ENCODE data around the gene CCL21. TPM values are rescaled to one million over a fixed set of nuclear protein-coding genes. Genes with fewer than 3 reads are reported as not detected.
A peak's percentile ranks its signal among the peaks of the same experiment; 100 is the strongest.

Gene CCL21
- total RNA-seq, 1 donor from 2014 or later, result 174 TPM

GRCh38 chr9:34707130-34707529 is 2.8 kb downstream of the CCL21 start:
- TF ChIP-seq POLR2AphosphoS5 (IDR thresholded peaks at IDR 0.05; ENCODE audit: insufficient read depth in 1 of 2, low read depth in 1 of 2) (no peak), POLR2A (IDR thresholded peaks at IDR 0.05) (no peak)
- TF ChIP-seq, protein P1, sequence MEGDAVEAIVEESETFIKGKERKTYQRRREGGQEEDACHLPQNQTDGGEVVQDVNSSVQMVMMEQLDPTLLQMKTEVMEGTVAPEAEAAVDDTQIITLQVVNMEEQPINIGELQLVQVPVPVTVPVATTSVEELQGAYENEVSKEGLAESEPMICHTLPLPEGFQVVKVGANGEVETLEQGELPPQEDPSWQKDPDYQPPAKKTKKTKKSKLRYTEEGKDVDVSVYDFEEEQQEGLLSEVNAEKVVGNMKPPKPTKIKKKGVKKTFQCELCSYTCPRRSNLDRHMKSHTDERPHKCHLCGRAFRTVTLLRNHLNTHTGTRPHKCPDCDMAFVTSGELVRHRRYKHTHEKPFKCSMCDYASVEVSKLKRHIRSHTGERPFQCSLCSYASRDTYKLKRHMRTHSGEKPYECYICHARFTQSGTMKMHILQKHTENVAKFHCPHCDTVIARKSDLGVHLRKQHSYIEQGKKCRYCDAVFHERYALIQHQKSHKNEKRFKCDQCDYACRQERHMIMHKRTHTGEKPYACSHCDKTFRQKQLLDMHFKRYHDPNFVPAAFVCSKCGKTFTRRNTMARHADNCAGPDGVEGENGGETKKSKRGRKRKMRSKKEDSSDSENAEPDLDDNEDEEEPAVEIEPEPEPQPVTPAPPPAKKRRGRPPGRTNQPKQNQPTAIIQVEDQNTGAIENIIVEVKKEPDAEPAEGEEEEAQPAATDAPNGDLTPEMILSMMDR (IDR thresholded peaks at IDR 0.05), result no peak
- Histone ChIP-seq H3K27me3 (no peaks in the 10 kb centered on the region), H3K27ac (no peak overlapping the region), H3K4me1 (peaks cover 4% of the 10 kb centered on the region), H3K9me3 (no peaks in the 10 kb centered on the region), H3K36me3 (no peaks in the 10 kb centered on the region), H3K4me3 (no peak overlapping the region)
- intact Hi-C loops (cut with DNase I), result no loop called here
- no peak for DNase-seq (ENCODE audit: extremely low spot score in 2 of 2)

DNA sequence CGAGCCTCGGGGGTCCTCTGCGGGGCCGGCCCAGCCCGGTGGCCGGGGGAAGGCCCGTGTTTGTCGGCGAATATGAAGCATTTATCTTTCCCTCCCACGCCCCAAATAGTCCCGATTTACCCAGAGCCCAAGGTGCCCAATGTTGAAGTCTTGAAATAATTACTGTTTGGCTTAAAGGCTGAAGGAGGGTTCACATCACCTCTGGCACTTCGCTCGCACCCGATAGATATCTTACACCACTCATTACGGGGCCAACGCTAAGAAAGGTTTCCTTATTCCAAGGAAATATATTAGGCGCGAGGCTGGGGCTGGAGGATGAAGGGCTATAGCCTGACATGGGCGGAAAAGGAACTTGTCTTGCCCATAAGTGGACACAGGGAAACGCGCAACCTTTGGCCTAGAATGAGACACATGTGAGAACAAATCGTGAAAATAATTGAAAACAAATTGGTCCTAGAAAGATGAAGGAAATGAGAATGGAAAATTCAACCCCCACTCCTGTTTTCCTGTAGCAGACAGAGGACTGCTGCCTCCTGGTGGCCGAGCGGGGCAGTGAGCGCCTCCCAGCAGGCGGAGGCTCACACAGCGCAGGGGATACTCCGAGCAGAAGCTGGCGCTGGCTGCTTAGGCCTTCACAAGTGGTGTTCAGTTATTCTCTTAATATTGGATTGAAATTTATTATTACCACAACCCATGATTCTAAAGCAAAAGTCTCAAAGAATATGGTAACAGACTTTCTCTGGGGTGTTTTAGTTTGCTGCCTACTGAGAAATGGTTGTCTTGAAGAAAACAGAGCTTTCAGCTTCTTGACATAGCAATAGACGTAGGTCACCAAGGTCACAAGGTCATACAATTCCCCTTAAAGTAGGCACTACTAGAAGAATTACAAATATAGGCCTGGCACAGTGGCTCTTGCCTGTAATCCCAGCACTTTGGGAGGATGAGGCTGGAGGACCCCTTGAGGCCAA is 7.9 kb downstream of the CCL21 start:
- Histone ChIP-seq H3K27me3 (no peaks in the 10 kb centered on the region), H3K36me3 (no peaks in the 10 kb centered on the region), H3K4me3 (peak overlapping the region; percentile 60 to 75), H3K27ac (peak overlapping the region; percentile 88), H3K9me3 (no peaks in the 10 kb centered on the region), H3K4me1 (peaks cover 8% of the 10 kb centered on the region)
- intact Hi-C loops (cut with DNase I), result no loop called here
- DNase-seq (ENCODE audit: extremely low spot score in 2 of 2), result no peak
- TF ChIP-seq POLR2AphosphoS5 (IDR thresholded peaks at IDR 0.05; ENCODE audit: insufficient read depth in 1 of 2, low read depth in 1 of 2) (peak; percentile 53 to 80), POLR2A (IDR thresholded peaks at IDR 0.05) (no peak)
- TF ChIP-seq, protein P1 (IDR thresholded peaks at IDR 0.05), result peak; percentile 92 to 96 (median 95)

GRCh38 chr9:34701023-34701768 is 8.7 kb downstream of the CCL21 start:
- H3K9me3 ChIP-seq, result no peaks in the 10 kb centered on the region
- peak in 1 of 2 donors; percentile 57 for TF ChIP-seq POLR2AphosphoS5 (IDR thresholded peaks at IDR 0.05; ENCODE audit: insufficient read depth in 1 of 2, low read depth in 1 of 2)
- TF ChIP-seq POLR2A (IDR thresholded peaks at IDR 0.05), result no peak
- TF ChIP-seq, protein P1 (IDR thresholded peaks at IDR 0.05), result peak; percentile 73 to 94 (median 80)
- peak overlapping the region; percentile 60 to 75 for H3K4me3 ChIP-seq
- DNase-seq (ENCODE audit: extremely low spot score in 2 of 2), result no peak
- peaks cover 8% of the 10 kb centered on the region for H3K4me1 ChIP-seq
- intact Hi-C loops (cut with DNase I), result no loop called here
- no peaks in the 10 kb centered on the region for H3K36me3 ChIP-seq
- H3K27ac ChIP-seq, result peak overlapping the region; percentile 88
- no peaks in the 10 kb centered on the region for H3K27me3 ChIP-seq

DNA sequence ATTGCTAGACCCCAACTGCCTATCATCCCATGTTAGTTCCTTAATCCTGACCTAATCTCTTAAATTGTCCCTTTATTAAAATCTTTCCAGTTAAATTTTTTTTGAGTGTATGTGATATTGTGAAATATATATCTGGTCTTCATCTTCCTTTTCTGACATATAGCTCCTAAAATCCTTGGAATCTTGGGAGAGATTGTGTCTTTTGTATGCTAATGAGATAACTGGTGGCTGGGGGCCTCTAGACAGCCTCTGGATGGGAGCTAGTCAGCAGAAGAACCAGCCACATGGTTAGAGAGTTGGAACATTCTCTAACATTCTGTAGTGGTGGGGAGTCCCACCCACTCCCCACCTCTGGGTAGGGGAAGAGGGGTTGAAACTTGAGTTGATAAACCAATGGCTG is 15.1 kb downstream of the CCL21 start:
- Histone ChIP-seq H3K9me3 (no peaks in the 10 kb centered on the region), H3K27ac (no peak overlapping the region), H3K27me3 (no peaks in the 10 kb centered on the region), H3K36me3 (no peaks in the 10 kb centered on the region), H3K4me1 (no peaks in the 10 kb centered on the region), H3K4me3 (no peak overlapping the region)
- intact Hi-C loops (cut with DNase I), result no loop called here
- DNase-seq (ENCODE audit: extremely low spot score in 2 of 2), result no peak
- TF ChIP-seq POLR2AphosphoS5 (IDR thresholded peaks at IDR 0.05; ENCODE audit: insufficient read depth in 1 of 2, low read depth in 1 of 2) (no peak), POLR2A (IDR thresholded peaks at IDR 0.05) (no peak)
- TF ChIP-seq, protein P1 (IDR thresholded peaks at IDR 0.05), result no peak

All from vagina (tissue), 2 donors.